Thyroid gland (tissue), 4 donors: ENCODE results near the gene OR1I1. TPM values are rescaled to one million over a fixed set of nuclear protein-coding genes. Genes with fewer than 3 reads are reported as not detected.
"Not testable (repeated sequence)": the region's sequence is repeated elsewhere in the genome, so short reads cannot be mapped to it uniquely, and the experiment has no call there.

Experiments used
- DNase-seq, 2 donors: peaks; one replicate each; pipeline ENCODE4 v3.0.0-alpha.2; 2019
- H3K27ac ChIP-seq, 3 donors: fragments of 200-600 bp; sonication (generic); 1 replicate in 2 of 3; 2 replicates in 1 of 3; pipeline ENCODE4 v1.5.1; 2016 to 2019; ENCODE audit warnings: mild to moderate bottlenecking in 1 of 3, moderate library complexity in 1 of 3
- H3K27me3 ChIP-seq: fragments of 200-600 bp; sonication (generic); one replicate; pipeline ENCODE4 v1.5.1; 2019
- H3K36me3 ChIP-seq, 2 donors: fragments of 200-600 bp; sonication (generic); one replicate each; pipeline ENCODE4 v1.5.1; 2016 to 2019
- H3K4me1 ChIP-seq, 2 donors: fragments of 200-600 bp; sonication (generic); one replicate each; pipeline ENCODE4 v1.5.1; 2017 to 2019
- H3K4me3 ChIP-seq, 3 donors: fragments of 200-600 bp; sonication (generic); replicated peaks in 1 of 3; 1 replicate in 2 of 3; 2 replicates in 1 of 3; pipeline ENCODE4 v1.5.1; 2016; ENCODE audit warnings: mild to moderate bottlenecking in 1 of 3
- H3K9me3 ChIP-seq: fragments of 200-600 bp; sonication (generic); one replicate; pipeline ENCODE4 v1.5.1; 2017
- CTCF ChIP-seq, 6 experiments: fragments of 200-600 bp in 3 of 6; fragments of 450-650 bp in 3 of 6; sonication (generic) in 3 of 6; IDR thresholded peaks; one replicate each; pipeline ENCODE4 v1.5.1; 2016 to 2019; ENCODE audit warnings: antibody characterized with exemption in 6 of 6, mild to moderate bottlenecking in 2 of 6, inconsistent platforms in 1 of 6, moderate library complexity in 1 of 6
- POLR2A ChIP-seq, 2 donors: fragments of 450-650 bp; IDR thresholded peaks; one replicate each; pipeline ENCODE4 v1.6.1; 2017; ENCODE audit warnings: antibody characterized with exemption in 2 of 2, mild to moderate bottlenecking in 2 of 2, moderate library complexity in 1 of 2
- WGBS, 2 donors: methylation state at CpG; one replicate each; pipeline ENCODE4 v1.1.5; 2017; 5-methylcytosine and 5-hydroxymethylcytosine counted together
- intact Hi-C: fragments of 100-400 bp; cut with DNase I; formaldehyde crosslinking; loops from one replicate; pipeline ENCODE4 v1.15.1; 2023
- total RNA-seq, 4 donors: library from RNA; depleted of rRNA; stranded (reverse); fragments of >200 nt; gene quantifications; one replicate each; pipeline ENCODE4 v1.2.3, GENCODE V29; 2016

Gene OR1I1
- total RNA-seq, 4 donors from 2014 or later: not detected

- TF ChIP-seq POLR2A (IDR thresholded peaks at IDR 0.05): no peak
- TF ChIP-seq CTCF (IDR thresholded peaks at IDR 0.05): no peak
- no peaks in the 10 kb centered on the region for H3K4me1 ChIP-seq
- H3K36me3 ChIP-seq: no peaks in the 10 kb centered on the region
- intact Hi-C loops: no loop called here
- H3K4me3 ChIP-seq: no peak overlapping the region
- WGBS, 2 donors: 79 to 89% methylated on average over 4 of the region's 4 CpGs
- no peaks in the 10 kb centered on the region for H3K9me3 ChIP-seq
- H3K27me3 ChIP-seq: no peaks in the 10 kb centered on the region
- DNase-seq: no peak
- no peak overlapping the region for H3K27ac ChIP-seq
Observed at GRCh38 chr19:15075806-15076205, 6.2 kb upstream of the OR1I1 start.

GRCh38 chr19:15080002-15080401, 2.0 kb upstream of the OR1I1 start:
- DNase-seq, H3K27me3 ChIP-seq, H3K4me1 ChIP-seq, intact Hi-C loops, H3K36me3 ChIP-seq, H3K27ac ChIP-seq, H3K4me3 ChIP-seq, H3K9me3 ChIP-seq: not testable (repeated sequence)
- 60 to 61% methylated on average over 4 of the region's 4 CpGs for WGBS, 2 donors

GRCh38 chr19:15087182-15087581, 5.2 kb downstream of the OR1I1 start:
- 75 to 77% methylated on average over 11 of the region's 11 CpGs for WGBS, 2 donors
- no peak overlapping the region for H3K4me3 ChIP-seq
- no peaks in the 10 kb centered on the region for H3K27me3 ChIP-seq
- H3K36me3 ChIP-seq: no peaks in the 10 kb centered on the region
- H3K27ac ChIP-seq: no peak overlapping the region
- intact Hi-C loops: loop anchor here (5.0 kb wide), 1 partner anchor 465 kb away; no protein-coding TSS in a partner anchor
- H3K9me3 ChIP-seq: no peaks in the 10 kb centered on the region
- TF ChIP-seq POLR2A (IDR thresholded peaks at IDR 0.05) (no peak), CTCF (IDR thresholded peaks at IDR 0.05) (no peak)
- no peaks in the 10 kb centered on the region for H3K4me1 ChIP-seq
- no peak for DNase-seq

- DNase-seq: peak; percentile 19 to 24
- Histone ChIP-seq H3K36me3 (no peaks in the 10 kb centered on the region), H3K27me3 (no peaks in the 10 kb centered on the region), H3K4me3 (no peak overlapping the region), H3K9me3 (no peaks in the 10 kb centered on the region), H3K27ac (no peak overlapping the region), H3K4me1 (no peaks in the 10 kb centered on the region)
- WGBS, 2 donors: 22 to 27% methylated on average over 13 of the region's 13 CpGs
- intact Hi-C loops: loop anchor here (2.0 kb wide), 1 partner anchor 59 kb away; no protein-coding TSS in a partner anchor
- TF ChIP-seq POLR2A (IDR thresholded peaks at IDR 0.05) (no peak), CTCF (IDR thresholded peaks at IDR 0.05) (peak; percentile 34 to 82 (median 62))
Observed at GRCh38 chr19:15091918-15092753, 10.1 kb downstream of the OR1I1 start.

GRCh38 chr19:15093001-15093400, 11.0 kb downstream of the OR1I1 start:
- no peaks in the 10 kb centered on the region for H3K9me3 ChIP-seq
- no peak overlapping the region for H3K27ac ChIP-seq
- no peak overlapping the region for H3K4me3 ChIP-seq
- no peaks in the 10 kb centered on the region for H3K27me3 ChIP-seq
- TF ChIP-seq CTCF (IDR thresholded peaks at IDR 0.05) (no peak), POLR2A (IDR thresholded peaks at IDR 0.05) (no peak)
- no peaks in the 10 kb centered on the region for H3K36me3 ChIP-seq
- intact Hi-C loops: loop anchor here (2.0 kb wide), 1 partner anchor 58 kb away; no protein-coding TSS in a partner anchor
- 77 to 89% methylated on average over 2 of the region's 2 CpGs for WGBS, 2 donors
- no peak for DNase-seq
- H3K4me1 ChIP-seq: no peaks in the 10 kb centered on the region
